Loucy (cell line): Measurements from ENCODE around the gene P2RX3.
"Not testable (repeated sequence)": the region's sequence is repeated elsewhere in the genome, so short reads cannot be mapped to it uniquely, and the experiment has no call there.

ENCODE experiments used
- H2AFZ ChIP-seq: fragments of 200-600 bp; sonication (generic); 2 replicates; pipeline ENCODE4 v1.6.0; 2016; ENCODE audit warnings: antibody characterized with exemption, mild to moderate bottlenecking, low read length, moderate library complexity
- H3F3A ChIP-seq: fragments of 200-600 bp; 2 replicates; pipeline ENCODE4 v1.6.0; 2016; ENCODE audit warnings: antibody characterized with exemption, low read depth, mild to moderate bottlenecking
- H3K27me3 ChIP-seq: fragments of 200-600 bp; sonication (generic); 2 replicates; pipeline ENCODE4 v1.6.1; 2014; ENCODE audit warnings: low read length, mild to moderate bottlenecking; ENCODE audit not compliant: insufficient read depth, poor library complexity, severe bottlenecking
- H3K36me3 ChIP-seq: fragments of 200-600 bp; sonication (generic); 2 replicates; pipeline ENCODE4 v1.6.1; 2016; ENCODE audit warnings: low read length; ENCODE audit not compliant: insufficient read depth
- H3K4me1 ChIP-seq: fragments of 200-600 bp; sonication (generic); 2 replicates; pipeline ENCODE4 v1.5.1; 2014; ENCODE audit warnings: low read length, mild to moderate bottlenecking; ENCODE audit not compliant: insufficient read depth, poor library complexity, severe bottlenecking
- H3K4me2 ChIP-seq: fragments of 200-600 bp; sonication (generic); 2 replicates; pipeline ENCODE4 v1.6.0; 2014; ENCODE audit warnings: antibody characterized with exemption, low read length, low read depth, mild to moderate bottlenecking; ENCODE audit not compliant: poor library complexity, severe bottlenecking
- H3K4me3 ChIP-seq: fragments of 200-600 bp; sonication (generic); 2 replicates; pipeline ENCODE4 v1.5.1; 2014; ENCODE audit warnings: low read length, mild to moderate bottlenecking, mixed read lengths; ENCODE audit not compliant: poor library complexity, severe bottlenecking
- H3K79me2 ChIP-seq: fragments of 200-600 bp; sonication (generic); 2 replicates; pipeline ENCODE4 v1.6.1; 2014; ENCODE audit warnings: low read length; ENCODE audit not compliant: insufficient read depth
- H3K9ac ChIP-seq: fragments of 200-600 bp; sonication (generic); 2 replicates; pipeline ENCODE4 v1.6.0; 2014; ENCODE audit warnings: mild to moderate bottlenecking, low read depth, low read length, moderate library complexity; ENCODE audit not compliant: poor library complexity, severe bottlenecking
- H3K9me2 ChIP-seq: fragments of 200-600 bp; sonication (generic); replicated peaks from 2 replicates; pipeline ENCODE4 v1.6.1; 2016; ENCODE audit warnings: low read depth, low read length, mixed read lengths
- H3K9me3 ChIP-seq: fragments of 200-600 bp; sonication (generic); 2 replicates; pipeline ENCODE4 v1.6.1; 2014; ENCODE audit warnings: mild to moderate bottlenecking, antibody characterized with exemption, low read length, low read depth; ENCODE audit not compliant: insufficient read depth
- H4K20me1 ChIP-seq: fragments of 200-600 bp; sonication (generic); 2 replicates; pipeline ENCODE4 v1.6.0; 2014; ENCODE audit warnings: antibody characterized with exemption, low read length, mild to moderate bottlenecking; ENCODE audit not compliant: insufficient read depth, poor library complexity, severe bottlenecking
- CTCF ChIP-seq: fragments of 200-600 bp; sonication (generic); conservative IDR thresholded peaks from 2 replicates; pipeline ENCODE4 v1.5.1; 2014; ENCODE audit warnings: mild to moderate bottlenecking, antibody characterized with exemption, low read length
- EZH2phosphoT487 ChIP-seq: fragments of 200-600 bp; IDR thresholded peaks from 2 replicates; pipeline ENCODE4 v1.6.1; 2018; ENCODE audit warnings: antibody characterized with exemption, mild to moderate bottlenecking, moderate library complexity, borderline replicate concordance

The P2RX3 gene

GRCh38 chr11:57294225-57295131, 43.7 kb upstream of the P2RX3 start:
- no peaks in the 10 kb centered on the region; the same call in 1 of the 2 replicates for H3K9me3 ChIP-seq
- TF ChIP-seq EZH2phosphoT487, result no peak
- no peak for TF ChIP-seq CTCF
- no peaks in the 10 kb centered on the region for H3K4me1 ChIP-seq
- no peak overlapping the region for H3K9ac ChIP-seq
- H2AFZ ChIP-seq, result no peak overlapping the region
- H3K36me3 ChIP-seq, result peaks cover 4% of the 10 kb centered on the region; the same call in 1 of the 2 replicates
- H4K20me1 ChIP-seq, result no peaks in the 10 kb centered on the region
- no peaks in the 10 kb centered on the region for H3K9me2 ChIP-seq
- H3K4me3 ChIP-seq, result no peak overlapping the region
- no peaks in the 10 kb centered on the region for H3K27me3 ChIP-seq
- no peaks in the 10 kb centered on the region for H3F3A ChIP-seq
- no peak overlapping the region for H3K4me2 ChIP-seq
- H3K79me2 ChIP-seq, result no peaks in the 10 kb centered on the region

GRCh38 chr11:57296205-57296604, 41.9 kb upstream of the P2RX3 start:
- H3K4me2 ChIP-seq, H3K36me3 ChIP-seq, H3K4me1 ChIP-seq, H2AFZ ChIP-seq, H3K9me3 ChIP-seq, H3K4me3 ChIP-seq, H3F3A ChIP-seq, H3K9ac ChIP-seq, H3K79me2 ChIP-seq, H3K9me2 ChIP-seq, H3K27me3 ChIP-seq, H4K20me1 ChIP-seq: not testable (repeated sequence)

- H3K27me3 ChIP-seq, result no peaks in the 10 kb centered on the region
- no peak for TF ChIP-seq CTCF
- TF ChIP-seq EZH2phosphoT487, result no peak
- H2AFZ ChIP-seq, result no peak overlapping the region
- H3K4me3 ChIP-seq, result no peak overlapping the region
- no peaks in the 10 kb centered on the region; the same call in 1 of the 2 replicates for H3K9me3 ChIP-seq
- peaks cover 4% of the 10 kb centered on the region; the same call in 1 of the 2 replicates for H3K36me3 ChIP-seq
- no peaks in the 10 kb centered on the region for H3F3A ChIP-seq
- no peaks in the 10 kb centered on the region for H4K20me1 ChIP-seq
- H3K4me1 ChIP-seq, result no peaks in the 10 kb centered on the region
- no peak overlapping the region for H3K9ac ChIP-seq
- H3K9me2 ChIP-seq, result no peaks in the 10 kb centered on the region
- H3K79me2 ChIP-seq, result no peaks in the 10 kb centered on the region
- H3K4me2 ChIP-seq, result no peak overlapping the region
Measured at GRCh38 chr11:57297221-57297620, 40.9 kb upstream of the P2RX3 start.
